ENCODE measurements around the gene SCAPER. TPM values are rescaled to one million over a fixed set of nuclear protein-coding genes. Genes with fewer than 3 reads are reported as not detected.

Gene SCAPER
- total and polyA plus RNA-seq, 10 of the 15 experiments (the other 5 are each of a cell fraction or from before 2014, with no cell fraction given): 1.0 to 7.7 (median 3.9) TPM

GRCh38 chr15:76546805-76547204, 358.3 kb downstream of the SCAPER start (continued):
- TF ChIP-seq SMARCA5 (IDR thresholded peaks at IDR 0.05) (no peak), JUNB (IDR thresholded peaks at IDR 0.05) (no peak), TCF3 (IDR thresholded peaks at IDR 0.05; ENCODE audit: borderline replicate concordance, insufficient read depth, low read depth, low read length) (no peak), JUND (IDR thresholded peaks at IDR 0.05; ENCODE audit: low read depth, low read length) (no peak), ZNF622 (IDR thresholded peaks at IDR 0.05) (no peak)

- H4K20me1 ChIP-seq (ENCODE audit: control insufficient read depth, insufficient read depth): no peaks in the 10 kb centered on the region
- H3K4me2 ChIP-seq (ENCODE audit: control insufficient read depth, insufficient read depth): no peak overlapping the region
- H3K4me3 ChIP-seq: no peak overlapping the region
- H3K79me2 ChIP-seq (ENCODE audit: control insufficient read depth, insufficient read depth, low read length): no peaks in the 10 kb centered on the region
- H3K9ac ChIP-seq (ENCODE audit: control insufficient read depth, insufficient read depth, low read length): no peak overlapping the region
- FAIRE-seq (no peak), DNase-seq (ENCODE audit: low read depth, low spot score) (no peak), ATAC-seq (no peak)
- POLR2A ChIA-PET: no interaction called here
- in situ Hi-C loops (cut with MboI): no loop called here
- WGBS (ENCODE audit: insufficient coverage, insufficient replicate concordance, low lambda C conversion rate, missing lambda C conversion rate): 98% methylated on average over 2 of the region's 2 CpGs
- no peaks in the 10 kb centered on the region for H3K4me1 ChIP-seq (ENCODE audit: control insufficient read depth, insufficient read depth, low read length)
- CTCF ChIA-PET: no interaction called here
- intact Hi-C loops (cut with micrococcal nuclease; ENCODE audit: unreplicated experiment): no loop called here
- SMC1A ChIA-PET (ENCODE audit: uncharacterized antibody, unreplicated experiment): no interaction called here
- RAD21 ChIA-PET (ENCODE audit: unreplicated experiment): no interaction called here
- TF ChIP-seq POLR2A (IDR thresholded peaks at IDR 0.05; ENCODE audit: low read depth, low read length): no peak
- no peak for TF ChIP-seq IKZF1 (conservative IDR thresholded peaks at IDR 0.05)
- TF ChIP-seq NFXL1 (IDR thresholded peaks at IDR 0.05; ENCODE audit: borderline replicate concordance): no peak
- no peak for TF ChIP-seq REST (IDR thresholded peaks at IDR 0.05; ENCODE audit: low read depth, low read length)
- no peak for TF ChIP-seq ZNF217 (IDR thresholded peaks at IDR 0.05)
- no TSS peak for BruUV-seq (replicated peaks)
- no peaks in the 10 kb centered on the region for H3K9me3 ChIP-seq (replicated peaks; ENCODE audit: control insufficient read depth, insufficient read depth, low read length)
- no peak overlapping the region for H2AFZ ChIP-seq (ENCODE audit: control insufficient read depth, low read depth, low read length)
- H3K27ac ChIP-seq (ENCODE audit: control insufficient read depth, insufficient read depth): no peak overlapping the region
- H3K27me3 ChIP-seq (replicated peaks in 1 of 2; ENCODE audit: control insufficient read depth in 2 of 2, insufficient read depth in 2 of 2, low read length in 1 of 2): no peaks in the 10 kb centered on the region
- H3K36me3 ChIP-seq (ENCODE audit: control insufficient read depth in 2 of 2, insufficient read depth in 2 of 2, low read length in 1 of 2): no peaks in the 10 kb centered on the region
Observed at GRCh38 chr15:76533995-76534394, 371.1 kb downstream of the SCAPER start.

All from GM12878 (cell line).